Epithelial cell of esophagus (primary cell): ENCODE measurements around the gene PLEKHO1.

ENCODE experiments used
- DNase-seq: peaks from one replicate; pipeline ENCODE4 v3.0.0; 2010; ENCODE audit warnings: low read depth
- H3K4me3 ChIP-seq: 2 replicates; pipeline ENCODE4 v1.5.1; 2011; ENCODE audit warnings: mild to moderate bottlenecking, low read length, control low read depth
- TF ChIP-seq, protein P1 (sequence below): IDR thresholded peaks from 2 replicates; pipeline ENCODE4 v1.5.1; 2011; ENCODE audit warnings: low read depth, mild to moderate bottlenecking, low read length, control low read depth, inconsistent platforms; ENCODE audit not compliant: insufficient read depth; ENCODE audit errors: missing control alignments

The PLEKHO1 gene

GRCh38 chr1:150148837-150149270, 862 bp upstream of the PLEKHO1 start:
- H3K4me3 ChIP-seq: peak overlapping the region; percentile 39
- TF ChIP-seq, protein P1, sequence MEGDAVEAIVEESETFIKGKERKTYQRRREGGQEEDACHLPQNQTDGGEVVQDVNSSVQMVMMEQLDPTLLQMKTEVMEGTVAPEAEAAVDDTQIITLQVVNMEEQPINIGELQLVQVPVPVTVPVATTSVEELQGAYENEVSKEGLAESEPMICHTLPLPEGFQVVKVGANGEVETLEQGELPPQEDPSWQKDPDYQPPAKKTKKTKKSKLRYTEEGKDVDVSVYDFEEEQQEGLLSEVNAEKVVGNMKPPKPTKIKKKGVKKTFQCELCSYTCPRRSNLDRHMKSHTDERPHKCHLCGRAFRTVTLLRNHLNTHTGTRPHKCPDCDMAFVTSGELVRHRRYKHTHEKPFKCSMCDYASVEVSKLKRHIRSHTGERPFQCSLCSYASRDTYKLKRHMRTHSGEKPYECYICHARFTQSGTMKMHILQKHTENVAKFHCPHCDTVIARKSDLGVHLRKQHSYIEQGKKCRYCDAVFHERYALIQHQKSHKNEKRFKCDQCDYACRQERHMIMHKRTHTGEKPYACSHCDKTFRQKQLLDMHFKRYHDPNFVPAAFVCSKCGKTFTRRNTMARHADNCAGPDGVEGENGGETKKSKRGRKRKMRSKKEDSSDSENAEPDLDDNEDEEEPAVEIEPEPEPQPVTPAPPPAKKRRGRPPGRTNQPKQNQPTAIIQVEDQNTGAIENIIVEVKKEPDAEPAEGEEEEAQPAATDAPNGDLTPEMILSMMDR: no peak
- DNase-seq: no peak

DNA sequence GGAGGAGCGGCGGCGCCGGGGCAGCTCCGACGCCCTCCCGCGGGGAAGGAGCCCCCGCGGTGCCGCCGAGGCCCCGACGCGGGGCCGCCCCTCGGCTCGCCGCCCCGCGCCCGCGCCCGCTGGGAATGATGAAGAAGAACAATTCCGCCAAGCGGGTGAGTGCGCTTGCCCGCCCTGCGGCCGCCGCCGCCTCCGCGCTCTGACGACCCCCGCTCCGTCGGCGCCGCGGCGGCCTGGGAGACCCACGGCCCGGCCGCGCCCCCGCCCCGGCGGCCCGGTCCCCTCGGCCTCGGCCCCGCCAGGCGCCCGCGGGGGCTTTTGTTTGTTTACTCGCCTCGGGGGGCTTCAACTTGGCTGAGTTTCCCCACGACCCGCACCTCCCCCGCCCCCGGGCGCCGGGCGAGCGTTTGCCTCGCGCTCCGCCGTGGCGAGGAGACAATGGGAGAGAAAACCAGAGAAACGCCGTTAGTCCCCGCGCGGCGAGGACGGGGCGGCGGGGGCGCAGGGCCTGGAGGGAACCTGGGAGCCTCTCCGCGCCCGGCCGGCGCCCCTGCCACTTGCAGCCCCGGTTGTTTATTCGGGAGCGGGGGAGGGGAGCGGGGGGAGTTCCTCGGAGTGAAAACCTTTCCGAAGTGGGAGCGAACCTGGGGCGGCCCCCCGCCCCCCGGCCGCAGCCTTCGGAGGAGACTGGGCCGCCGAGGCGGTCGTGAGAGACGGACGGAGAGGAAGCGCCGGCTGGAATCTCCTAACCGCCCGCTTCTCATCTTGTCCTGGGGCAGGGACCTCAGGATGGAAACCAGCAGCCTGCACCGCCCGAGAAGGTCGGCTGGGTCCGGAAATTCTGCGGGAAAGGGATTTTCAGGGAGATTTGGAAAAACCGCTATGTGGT, 661 bp downstream of the PLEKHO1 start:
- TF ChIP-seq, protein P1: no peak
- no peak for DNase-seq
- H3K4me3 ChIP-seq: peak overlapping the region; percentile 39

DNA sequence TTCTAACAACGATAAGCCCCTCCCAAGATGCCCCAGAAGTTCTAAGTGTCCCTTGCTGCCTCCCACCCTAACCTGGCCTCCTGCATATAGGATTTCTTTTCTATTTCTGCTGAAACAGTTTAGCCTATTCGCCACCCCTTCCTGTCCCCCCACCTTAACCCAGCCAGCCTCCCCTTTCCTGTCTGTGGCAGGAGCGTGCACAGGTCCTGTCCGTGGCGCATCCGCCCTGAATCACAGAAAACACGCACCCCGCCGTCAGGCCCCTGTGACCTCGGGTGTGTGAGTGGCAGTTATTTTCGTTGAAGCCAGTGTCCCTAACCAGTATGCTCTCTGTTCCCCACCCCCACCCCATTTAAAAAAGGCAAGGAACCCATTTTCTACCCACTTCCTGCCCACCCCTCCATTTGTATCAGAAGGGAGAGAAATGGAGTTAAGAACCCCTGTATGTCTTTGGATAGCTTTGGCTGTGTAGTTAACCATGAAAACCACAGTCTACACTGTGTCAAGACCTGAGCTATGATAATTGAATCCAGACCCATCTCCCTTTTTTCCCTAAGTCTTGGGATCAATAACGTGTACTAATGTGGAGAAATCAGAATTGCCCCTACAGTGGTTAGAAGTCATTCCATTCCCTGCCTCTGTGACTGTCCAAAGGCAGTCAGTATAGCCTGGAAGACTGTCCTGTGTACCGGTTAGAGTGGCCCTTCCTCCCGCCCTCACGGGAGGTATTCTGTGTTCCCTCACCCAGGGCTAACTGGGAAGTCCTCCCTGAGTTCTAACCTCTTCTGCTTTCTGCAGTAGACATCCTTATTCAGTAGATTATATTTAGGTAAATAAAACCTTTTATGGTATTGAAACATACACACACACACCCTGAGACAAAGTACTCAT, 1.8 kb downstream of the PLEKHO1 start:
- no peak for DNase-seq

DNA sequence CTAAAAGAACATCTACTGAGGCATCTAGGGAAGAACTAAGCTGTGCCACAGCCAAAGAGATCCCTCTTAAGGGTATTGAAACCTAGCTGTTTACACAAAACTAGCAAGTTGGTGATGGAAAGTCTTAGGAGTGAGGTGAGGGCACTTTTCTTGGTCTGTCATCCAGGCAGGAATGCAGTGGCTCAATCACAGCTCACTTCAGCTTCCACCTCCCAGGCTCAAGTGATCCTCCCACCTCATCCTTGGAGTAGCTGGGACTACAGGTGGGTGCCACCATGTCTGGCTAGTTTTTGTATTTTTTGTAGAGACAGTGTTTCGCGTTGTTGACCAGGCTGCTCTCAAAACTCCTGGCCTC, 2.4 kb downstream of the PLEKHO1 start:
- TF ChIP-seq, protein P1: no peak
- no peak overlapping the region for H3K4me3 ChIP-seq
- DNase-seq: no peak

More for the DNA sequence above, 1.8 kb downstream of the PLEKHO1 start:
- TF ChIP-seq, protein P1: no peak
- no peak overlapping the region for H3K4me3 ChIP-seq

DNA sequence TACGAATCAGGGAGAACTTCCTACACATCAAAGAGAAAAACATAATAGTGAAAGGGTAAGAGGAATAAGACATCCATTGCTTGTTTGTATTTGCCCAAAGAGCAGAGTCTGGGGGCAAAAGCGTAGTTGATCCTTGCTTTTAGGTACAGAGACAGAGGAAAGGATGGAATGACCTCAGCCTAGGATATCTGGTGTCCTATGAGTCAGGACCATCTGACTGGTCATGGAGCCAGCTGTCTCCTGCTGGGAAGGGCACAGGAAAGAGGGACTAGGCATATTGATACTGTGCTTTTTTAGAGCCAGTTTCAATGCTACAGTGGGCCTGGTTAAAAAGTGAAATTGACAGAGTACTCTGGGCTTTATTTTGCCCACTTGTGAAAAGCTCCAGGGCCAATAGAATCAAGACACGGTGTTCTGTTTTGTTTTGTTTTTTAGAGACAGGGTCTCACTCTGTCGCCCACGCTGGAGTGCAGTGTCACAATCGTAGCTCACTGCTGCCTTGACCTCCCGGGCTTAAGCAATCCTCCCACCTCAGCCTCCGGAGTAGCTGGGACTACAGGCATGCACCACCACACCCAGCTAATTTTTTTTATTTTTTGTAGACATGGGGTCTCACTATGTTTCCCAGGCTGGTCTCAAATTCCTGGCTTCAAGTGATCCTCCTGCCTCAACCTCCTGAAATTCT, 3.2 kb downstream of the PLEKHO1 start:
- H3K4me3 ChIP-seq: no peak overlapping the region
- TF ChIP-seq, protein P1: no peak
- peak; percentile 41 for DNase-seq

- DNase-seq: no peak
These were observed 4.4 kb downstream of the PLEKHO1 start for GRCh38 chr1:150154143-150154542.

More at GRCh38 chr1:150154143-150154542, 4.4 kb downstream of the PLEKHO1 start:
- no peak overlapping the region for H3K4me3 ChIP-seq
- TF ChIP-seq, protein P1: no peak
